Ovary (tissue), 9 donors: Measurements from ENCODE around the gene RELA. TPM values are rescaled to one million over a fixed set of nuclear protein-coding genes. Genes with fewer than 3 reads are reported as not detected.
"Not testable (repeated sequence)": the region's sequence is repeated elsewhere in the genome, so short reads cannot be mapped to it uniquely, and the experiment has no call there.

Source experiments
- DNase-seq, 5 donors: peaks; one replicate each; pipeline ENCODE4 v3.0.0-alpha.2; 2019 to 2020
- H3K27ac ChIP-seq, 2 donors: fragments of 200-600 bp; one replicate each; pipeline versions ENCODE4 v1.5.1 to v1.8.0; 2019 to 2022
- H3K27me3 ChIP-seq: fragments of 200-600 bp; one replicate; pipeline ENCODE4 v1.8.0; 2022
- H3K36me3 ChIP-seq: fragments of 200-600 bp; sonication (generic); one replicate; pipeline ENCODE4 v1.5.1; 2019
- H3K4me1 ChIP-seq: one replicate; pipeline ENCODE4 v1.8.1; 2013; ENCODE audit warnings: mild to moderate bottlenecking, moderate library complexity; ENCODE audit not compliant: insufficient read depth
- H3K4me3 ChIP-seq: fragments of 200-600 bp; sonication (generic); one replicate; pipeline ENCODE4 v1.5.1; 2017
- H3K9me3 ChIP-seq, 2 donors: fragments of 200-600 bp in 1 of 2; sonication (generic) in 1 of 2; one replicate each; pipeline versions ENCODE4 v1.5.1 to v1.8.1; 2013 to 2019; ENCODE audit warnings: mild to moderate bottlenecking in 1 of 2, moderate library complexity in 1 of 2
- CTCF ChIP-seq, 3 donors: fragments of 450-650 bp in 2 of 3; fragments of 200-600 bp in 1 of 3; IDR thresholded peaks; one replicate each; pipeline versions ENCODE4 v1.5.1 to v1.8.0; 2016 to 2022; ENCODE audit warnings: antibody characterized with exemption in 3 of 3, mild to moderate bottlenecking in 1 of 3
- EP300 ChIP-seq: sonication (generic); formaldehyde crosslinking; IDR thresholded peaks from one replicate; pipeline ENCODE4 v1.6.1; 2017; ENCODE audit warnings: antibody characterized with exemption
- POLR2A ChIP-seq: fragments of 450-650 bp; IDR thresholded peaks from one replicate; pipeline ENCODE4 v1.6.1; 2017; ENCODE audit warnings: antibody characterized with exemption, mild to moderate bottlenecking, moderate library complexity
- WGBS, 3 donors: extraction: QIAGEN DNeasy Blood & Tissue Kit in 1 of 3; methylation state at CpG; one replicate each; pipeline versions ENCODE4 v1.1.5 to v1.1.7; 2013 to 2017; 5-methylcytosine and 5-hydroxymethylcytosine counted together
- intact Hi-C, 4 donors: fragments of 100-400 bp; cut with DNase I; formaldehyde crosslinking; loops; one replicate each; pipeline versions ENCODE4 v1.11.0 to v1.15.1; 2022 to 2023
- polyA plus RNA-seq, 2 donors: library from polyadenylated mRNA; stranded (reverse); fragments of 200-250 nt in 1 of 2; fragments of 350-450 nt in 1 of 2; fragmentation: Illumina TruSeq in 1 of 2; extraction: RNeasy Lipid Tissue Mini Kit (QIAGEN cat#74804) in 1 of 2; gene quantifications; one replicate each; pipeline ENCODE4 v1.2.3, GENCODE V29; 2013 to 2014
- total RNA-seq, 7 donors: library from RNA; depleted of rRNA in 2 of 7; stranded (reverse); fragments of >200 nt in 2 of 7; fragmentation: NEBNext Ultra II Directional in 3 of 7; extraction: Animal tissue kit (Norgen Biotek cat#: 25700) in 3 of 7; gene quantifications; one replicate each; pipeline versions ENCODE4 v1.1.0 to v1.2.4, GENCODE V29; 2016 to 2023
- donor health status: DM: no; HTN: no; CAD: no; lungs with moderate emphysema.
- donor health status: DM: no; HTN: no; CAD: no.
- donor health status: Bipolar disorder and iron deficiency.
- donor health status: DM: yes; HTN: yes; CAD: no.
- donor health status: DM: no; HTN: no; CAD: no.
- donor health status: DM: yes; HTN: yes; CAD: no.

The RELA gene
- total and polyA plus RNA-seq, 9 donors, result 50.8 to 102 (median 83.2) TPM

GRCh38 chr11:65642014-65642671, 20.6 kb downstream of the RELA start:
- Histone ChIP-seq H3K36me3 (no peaks in the 10 kb centered on the region), H3K27me3 (no peaks in the 10 kb centered on the region), H3K4me3 (no peak overlapping the region), H3K9me3 (no peaks in the 10 kb centered on the region), H3K4me1 (peaks cover 6% of the 10 kb centered on the region), H3K27ac (no peak overlapping the region)
- 65 to 69% (median 65%) methylated on average over 42 to 49 of the region's 49 CpGs for WGBS, 3 donors
- intact Hi-C loops, result no loop called here
- no peak for DNase-seq
- no peak for TF ChIP-seq CTCF (IDR thresholded peaks at IDR 0.05)

GRCh38 chr11:65641297-65642013, 21.3 kb downstream of the RELA start:
- Histone ChIP-seq H3K36me3 (no peaks in the 10 kb centered on the region), H3K4me1 (peaks cover 6% of the 10 kb centered on the region), H3K27me3 (no peaks in the 10 kb centered on the region), H3K27ac (no peak overlapping the region), H3K9me3 (no peaks in the 10 kb centered on the region), H3K4me3 (no peak overlapping the region)
- 82 to 91% (median 89%) methylated on average over 15 to 16 of the region's 16 CpGs for WGBS, 3 donors
- DNase-seq, result no peak
- intact Hi-C loops, result no loop called here
- TF ChIP-seq CTCF (IDR thresholded peaks at IDR 0.05) (no peak), EP300 (no peak), POLR2A (no peak)

GRCh38 chr11:65640483-65641296, 22.0 kb downstream of the RELA start:
- Histone ChIP-seq H3K36me3 (no peaks in the 10 kb centered on the region), H3K4me3 (no peak overlapping the region), H3K4me1 (peaks cover 6% of the 10 kb centered on the region), H3K27me3 (no peaks in the 10 kb centered on the region), H3K27ac (no peak overlapping the region), H3K9me3 (no peaks in the 10 kb centered on the region)
- DNase-seq, result no peak
- intact Hi-C loops, result no loop called here
- 84 to 90% (median 87%) methylated on average over 10 to 35 of the region's 35 CpGs for WGBS, 3 donors
- no peak for TF ChIP-seq CTCF (IDR thresholded peaks at IDR 0.05)
- no peak for TF ChIP-seq POLR2A
- TF ChIP-seq EP300, result no peak

- H3K4me3 ChIP-seq, result no peak overlapping the region
- H3K4me1 ChIP-seq, result peaks cover 6% of the 10 kb centered on the region
- H3K27me3 ChIP-seq, result no peaks in the 10 kb centered on the region
- no peaks in the 10 kb centered on the region for H3K36me3 ChIP-seq
- no peak overlapping the region for H3K27ac ChIP-seq
- DNase-seq, result no peak
- intact Hi-C loops, result loop anchor here in 1 of 4 donors (10.0 kb wide), 1 partner anchor 65 kb away; no protein-coding TSS in a partner anchor
- H3K9me3 ChIP-seq, result no peaks in the 10 kb centered on the region
- TF ChIP-seq CTCF (IDR thresholded peaks at IDR 0.05), result no peak
- no peak for TF ChIP-seq EP300
- no peak for TF ChIP-seq POLR2A
- 83 to 91% (median 86%) methylated on average over 8 of the region's 8 CpGs for WGBS, 3 donors
Measured at GRCh38 chr11:65639623-65640482, 22.9 kb downstream of the RELA start.

GRCh38 chr11:65639228-65639597, 23.5 kb downstream of the RELA start:
- H3K4me3 ChIP-seq, DNase-seq, H3K36me3 ChIP-seq, H3K27me3 ChIP-seq, H3K9me3 ChIP-seq, H3K4me1 ChIP-seq: not testable (repeated sequence)
- intact Hi-C loops, result loop anchor here in 1 of 4 donors (10.0 kb wide), 1 partner anchor 66 kb away; no protein-coding TSS in a partner anchor
- 93 to 96% (median 93%) methylated on average over 9 of the region's 9 CpGs for WGBS, 3 donors
- peak overlapping the region in 1 of 2 donors; percentile 85 for H3K27ac ChIP-seq
